OCI-LY1 (cell line): ENCODE results near the gene IL17F.

Experiments
- H2AFZ ChIP-seq: fragments of 200-600 bp; sonication (generic), shearing (Covaris generic); 2 replicates; pipeline ENCODE4 v1.6.0; 2014; ENCODE audit warnings: antibody characterized with exemption, mild to moderate bottlenecking, low read length
- H3F3A ChIP-seq: fragments of 200-600 bp; sonication (generic), shearing (Covaris generic); 2 replicates; pipeline ENCODE4 v1.6.0; 2014; ENCODE audit warnings: mild to moderate bottlenecking, antibody characterized with exemption, low read length, moderate library complexity; ENCODE audit not compliant: insufficient read depth
- H3K27ac ChIP-seq: fragments of 200-600 bp; sonication (generic); 2 replicates; pipeline ENCODE4 v1.5.1; 2014; ENCODE audit warnings: low read length, mixed run types, mild to moderate bottlenecking, low read depth; ENCODE audit not compliant: poor library complexity, severe bottlenecking
- H3K27me3 ChIP-seq: fragments of 200-600 bp; sonication (generic); 2 replicates; pipeline ENCODE4 v1.6.0; 2014; ENCODE audit warnings: antibody characterized with exemption, mild to moderate bottlenecking, low read length, moderate library complexity; ENCODE audit not compliant: insufficient read depth
- H3K36me3 ChIP-seq: fragments of 200-600 bp; sonication (generic); 2 replicates; pipeline ENCODE4 v1.6.1; 2014; ENCODE audit warnings: mild to moderate bottlenecking, antibody characterized with exemption, low read length, moderate library complexity, mixed read lengths; ENCODE audit not compliant: insufficient read depth
- H3K4me1 ChIP-seq: fragments of 200-600 bp; sonication (generic); 2 replicates; pipeline ENCODE4 v1.5.1; 2014; ENCODE audit warnings: mild to moderate bottlenecking, low read length, moderate library complexity; ENCODE audit not compliant: insufficient read depth, severe bottlenecking
- H3K4me2 ChIP-seq: fragments of 200-600 bp; sonication (generic), shearing (Covaris generic); 2 replicates; pipeline ENCODE4 v1.6.1; 2014; ENCODE audit warnings: low read length
- H3K4me3 ChIP-seq: fragments of 200-600 bp; sonication (generic); 2 replicates; pipeline ENCODE4 v1.5.1; 2014; ENCODE audit warnings: low read length, low read depth, mild to moderate bottlenecking, mixed read lengths; ENCODE audit not compliant: poor library complexity, severe bottlenecking
- H3K79me2 ChIP-seq: fragments of 200-600 bp; shearing (Covaris generic); 2 replicates; pipeline ENCODE4 v1.6.1; 2016; ENCODE audit warnings: mixed run types, low read length, mixed read lengths; ENCODE audit not compliant: insufficient read depth
- H3K9ac ChIP-seq: fragments of 200-600 bp; sonication (generic), shearing (Covaris generic); 2 replicates; pipeline ENCODE4 v1.6.1; 2014; ENCODE audit warnings: mild to moderate bottlenecking, low read length, mixed read lengths
- H3K9me2 ChIP-seq: fragments of 200-600 bp; sonication (generic), shearing (Covaris generic); 2 replicates; pipeline ENCODE4 v1.6.1; 2014; ENCODE audit warnings: low read depth, mild to moderate bottlenecking, low read length, mixed read lengths
- H3K9me3 ChIP-seq: fragments of 200-600 bp; shearing (Covaris generic); 2 replicates; pipeline ENCODE4 v1.6.1; 2014; ENCODE audit warnings: low read length, mixed read lengths
- H4K20me1 ChIP-seq: fragments of 200-600 bp; sonication (generic), shearing (Covaris generic); 2 replicates; pipeline ENCODE4 v1.6.0; 2016; ENCODE audit warnings: mild to moderate bottlenecking, low read length; ENCODE audit not compliant: insufficient read depth
- EZH2 ChIP-seq: fragments of 200-600 bp; sonication (generic), shearing (Covaris generic); IDR thresholded peaks from 2 replicates; pipeline ENCODE4 v1.8.0; 2017; ENCODE audit warnings: borderline replicate concordance, mixed run types, mild to moderate bottlenecking, antibody characterized with exemption, low read length, moderate library complexity, mixed read lengths
- TF ChIP-seq, protein P1 (sequence below): fragments of 200-600 bp; sonication (generic), shearing (Covaris generic); IDR thresholded peaks from 2 replicates; pipeline ENCODE4 v1.5.1; 2017; ENCODE audit warnings: mild to moderate bottlenecking, antibody characterized with exemption, low read length, moderate library complexity, mixed read lengths

IL17F gene

GRCh38 chr6:52284460-52285176 lies 40.3 kb upstream of the IL17F start, which contains the start of gene MCM3:
Gene MCM3 (minus strand): TSS chr6:52284742. CDS start chr6:52284674, 68 bp downstream.
- Histone ChIP-seq H3K79me2 (peaks cover 31% of the 10 kb centered on the region), H3K27me3 (no peaks in the 10 kb centered on the region), H2AFZ (peak within 1 kb of the TSS; percentile 87), H3K27ac (peak within 1 kb of the TSS; percentile 95), H3F3A (no peaks in the 10 kb centered on the region), H3K4me3 (peak within 1 kb of the TSS; percentile 98), H3K9ac (peak within 1 kb of the TSS; percentile 99), H3K36me3 (peaks cover 44% of the 10 kb centered on the region), H3K4me2 (peak within 1 kb of the TSS; percentile 99), H3K4me1 (peaks cover 53% of the 10 kb centered on the region), H3K9me3 (no peaks in the 10 kb centered on the region), H4K20me1 (no peaks in the 10 kb centered on the region), H3K9me2 (no peaks in the 10 kb centered on the region)
- TF ChIP-seq, protein P1, sequence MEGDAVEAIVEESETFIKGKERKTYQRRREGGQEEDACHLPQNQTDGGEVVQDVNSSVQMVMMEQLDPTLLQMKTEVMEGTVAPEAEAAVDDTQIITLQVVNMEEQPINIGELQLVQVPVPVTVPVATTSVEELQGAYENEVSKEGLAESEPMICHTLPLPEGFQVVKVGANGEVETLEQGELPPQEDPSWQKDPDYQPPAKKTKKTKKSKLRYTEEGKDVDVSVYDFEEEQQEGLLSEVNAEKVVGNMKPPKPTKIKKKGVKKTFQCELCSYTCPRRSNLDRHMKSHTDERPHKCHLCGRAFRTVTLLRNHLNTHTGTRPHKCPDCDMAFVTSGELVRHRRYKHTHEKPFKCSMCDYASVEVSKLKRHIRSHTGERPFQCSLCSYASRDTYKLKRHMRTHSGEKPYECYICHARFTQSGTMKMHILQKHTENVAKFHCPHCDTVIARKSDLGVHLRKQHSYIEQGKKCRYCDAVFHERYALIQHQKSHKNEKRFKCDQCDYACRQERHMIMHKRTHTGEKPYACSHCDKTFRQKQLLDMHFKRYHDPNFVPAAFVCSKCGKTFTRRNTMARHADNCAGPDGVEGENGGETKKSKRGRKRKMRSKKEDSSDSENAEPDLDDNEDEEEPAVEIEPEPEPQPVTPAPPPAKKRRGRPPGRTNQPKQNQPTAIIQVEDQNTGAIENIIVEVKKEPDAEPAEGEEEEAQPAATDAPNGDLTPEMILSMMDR = no peak
- no peak for TF ChIP-seq EZH2

DNA sequence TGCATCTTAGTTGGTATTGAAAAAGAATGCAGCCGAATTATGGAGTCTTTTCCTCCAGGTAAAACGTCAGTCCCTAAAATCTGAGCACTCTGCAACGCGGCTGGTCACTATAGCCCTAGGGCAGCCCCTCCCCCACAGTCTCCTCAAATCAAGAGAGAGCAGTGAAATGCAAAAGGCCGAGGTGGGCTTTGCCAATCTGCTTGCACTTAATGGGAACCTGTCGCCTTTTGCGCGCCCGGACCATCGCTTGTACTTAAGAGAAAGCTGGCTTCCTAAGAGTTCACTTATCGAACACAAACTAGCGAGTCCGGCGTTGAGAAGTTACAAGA lies 39.8 kb upstream of the IL17F start:
- Histone ChIP-seq H3K79me2 (peaks cover 31% of the 10 kb centered on the region), H3K4me3 (peak overlapping the region; percentile 98)

GRCh38 chr6:52283111-52283510 lies 38.8 kb upstream of the IL17F start:
- no peaks in the 10 kb centered on the region for H3K9me3 ChIP-seq
- no peaks in the 10 kb centered on the region for H3F3A ChIP-seq
- H3K4me3 ChIP-seq = peak overlapping the region; percentile 98
- no peaks in the 10 kb centered on the region for H4K20me1 ChIP-seq
- H3K9me2 ChIP-seq = no peaks in the 10 kb centered on the region
- no peaks in the 10 kb centered on the region for H3K27me3 ChIP-seq
- peaks cover 59% of the 10 kb centered on the region for H3K36me3 ChIP-seq
- H3K4me2 ChIP-seq = peak overlapping the region; percentile 99
- no peak overlapping the region for H3K27ac ChIP-seq
- H3K79me2 ChIP-seq = peaks cover 31% of the 10 kb centered on the region
- H2AFZ ChIP-seq = no peak overlapping the region
- TF ChIP-seq, protein P1 = no peak
- no peak for TF ChIP-seq EZH2
- peaks cover 53% of the 10 kb centered on the region for H3K4me1 ChIP-seq
- H3K9ac ChIP-seq = peak overlapping the region; percentile 99

More for the DNA sequence above, 39.8 kb upstream of the IL17F start:
- H3K27ac ChIP-seq = peak overlapping the region; percentile 75
- peaks cover 53% of the 10 kb centered on the region for H3K4me1 ChIP-seq
- H3K27me3 ChIP-seq = no peaks in the 10 kb centered on the region
- peak overlapping the region; percentile 99 for H3K9ac ChIP-seq
- no peaks in the 10 kb centered on the region for H3K9me3 ChIP-seq
- H3K36me3 ChIP-seq = peaks cover 50% of the 10 kb centered on the region
- TF ChIP-seq EZH2 = no peak
- TF ChIP-seq, protein P1 = no peak
- no peak overlapping the region for H2AFZ ChIP-seq
- H3K4me2 ChIP-seq = peak overlapping the region; percentile 99
- no peaks in the 10 kb centered on the region for H3F3A ChIP-seq
- no peaks in the 10 kb centered on the region for H3K9me2 ChIP-seq
- no peaks in the 10 kb centered on the region for H4K20me1 ChIP-seq
